D721Med (cell line): Measurements from ENCODE around the gene SCUBE1.

Experiments used
- DNase-seq: peaks from one replicate; pipeline ENCODE4 v3.0.0; 2011; ENCODE audit warnings: low spot score; ENCODE audit not compliant: insufficient read length
- FAIRE-seq: peaks from 2 replicates; lab custom pipeline; 2011; peaks lifted over from hg19 to GRCh38; lab: Jason Lieb, UNC
- CTCF ChIP-seq: IDR thresholded peaks from 2 replicates; pipeline ENCODE4 v1.5.1; 2012; ENCODE audit warnings: mild to moderate bottlenecking, control low read depth; ENCODE audit not compliant: insufficient read depth; ENCODE audit errors: missing control alignments

Gene SCUBE1

GRCh38 chr22:43302531-43303041 is 40.6 kb downstream of the SCUBE1 start:
- no peak for DNase-seq
- no peak for TF ChIP-seq CTCF
- FAIRE-seq = no peak

DNA sequence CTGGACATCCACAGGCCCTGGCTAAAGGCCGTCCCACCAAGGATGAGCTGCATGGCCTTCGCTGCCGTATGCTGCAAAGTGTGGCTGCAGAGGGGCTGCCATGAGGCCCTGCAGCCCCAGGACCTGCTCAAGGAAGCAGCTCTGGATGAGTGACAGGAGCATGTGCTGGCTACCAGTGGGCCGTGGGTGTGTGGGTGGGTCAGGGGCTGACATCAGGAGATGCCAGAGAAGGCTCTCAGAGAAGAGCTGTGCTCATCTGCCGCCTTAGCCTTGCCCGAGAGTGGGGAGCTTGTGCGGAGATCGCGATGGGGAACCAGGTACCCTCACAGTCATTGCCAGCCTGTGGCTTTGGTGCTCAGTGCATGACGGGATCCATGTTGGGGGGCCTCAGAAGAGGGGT is 41.3 kb downstream of the SCUBE1 start:
- FAIRE-seq (no peak), DNase-seq (no peak)
- TF ChIP-seq CTCF = no peak

DNA sequence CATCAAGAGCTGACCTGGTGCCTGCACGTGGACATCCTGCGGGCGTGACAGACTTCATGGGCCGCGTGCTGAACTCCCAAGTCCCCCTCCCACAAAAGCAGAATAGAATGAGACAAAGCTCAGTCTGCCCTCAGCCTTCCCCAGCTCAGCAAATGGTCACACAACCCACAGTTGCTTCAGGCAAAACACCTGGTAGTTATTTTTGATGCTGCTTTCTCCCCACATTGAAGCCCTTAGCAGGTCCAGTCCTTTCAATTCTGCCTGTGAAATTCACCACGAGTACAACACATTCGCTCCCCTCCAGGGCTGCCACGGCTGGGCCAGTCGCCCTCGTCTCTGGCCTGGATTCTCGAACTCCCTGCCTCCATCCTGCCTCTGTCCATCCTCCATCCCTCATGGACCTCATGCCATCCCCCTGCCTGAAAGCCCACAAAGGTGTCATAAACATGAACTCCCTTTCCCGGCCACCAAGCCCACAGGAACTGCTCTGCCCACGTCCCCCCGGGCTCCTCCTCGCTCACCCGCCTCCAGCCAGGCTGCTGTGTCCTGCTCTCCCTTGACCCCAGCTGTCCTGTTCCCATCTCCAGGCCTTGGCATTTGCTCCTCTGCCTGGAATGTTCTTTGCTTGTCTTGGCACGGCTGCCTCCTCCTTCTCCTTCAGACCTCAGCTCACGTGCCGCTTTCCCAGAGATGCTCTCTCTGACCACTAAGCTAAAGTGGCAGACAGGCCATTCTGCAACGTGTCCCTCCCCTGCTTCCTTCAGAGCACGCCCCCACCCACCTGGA is 42.1 kb downstream of the SCUBE1 start:
- no peak for TF ChIP-seq CTCF
- DNase-seq = no peak
- FAIRE-seq = no peak

DNA sequence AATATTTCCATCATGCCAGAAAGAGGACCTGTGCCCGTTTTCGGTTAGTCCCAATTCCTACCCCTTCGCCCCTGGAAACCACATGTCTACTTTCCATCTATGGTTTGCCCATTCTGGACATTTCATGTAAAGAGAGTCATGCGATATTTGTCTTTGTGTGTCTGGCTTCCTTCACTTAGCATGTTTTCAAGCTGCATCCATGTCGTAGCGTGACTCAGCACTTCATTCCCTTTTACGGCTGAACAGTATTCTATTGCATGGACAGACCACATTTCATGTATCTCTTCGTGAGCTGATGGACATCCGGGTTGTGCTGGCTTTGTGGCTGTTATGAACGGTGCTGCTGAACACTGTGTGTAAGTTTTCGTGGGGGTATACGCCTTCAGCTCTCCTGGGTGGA is 43.4 kb downstream of the SCUBE1 start:
- no peak for TF ChIP-seq CTCF
- DNase-seq (no peak), FAIRE-seq (no peak)

DNA sequence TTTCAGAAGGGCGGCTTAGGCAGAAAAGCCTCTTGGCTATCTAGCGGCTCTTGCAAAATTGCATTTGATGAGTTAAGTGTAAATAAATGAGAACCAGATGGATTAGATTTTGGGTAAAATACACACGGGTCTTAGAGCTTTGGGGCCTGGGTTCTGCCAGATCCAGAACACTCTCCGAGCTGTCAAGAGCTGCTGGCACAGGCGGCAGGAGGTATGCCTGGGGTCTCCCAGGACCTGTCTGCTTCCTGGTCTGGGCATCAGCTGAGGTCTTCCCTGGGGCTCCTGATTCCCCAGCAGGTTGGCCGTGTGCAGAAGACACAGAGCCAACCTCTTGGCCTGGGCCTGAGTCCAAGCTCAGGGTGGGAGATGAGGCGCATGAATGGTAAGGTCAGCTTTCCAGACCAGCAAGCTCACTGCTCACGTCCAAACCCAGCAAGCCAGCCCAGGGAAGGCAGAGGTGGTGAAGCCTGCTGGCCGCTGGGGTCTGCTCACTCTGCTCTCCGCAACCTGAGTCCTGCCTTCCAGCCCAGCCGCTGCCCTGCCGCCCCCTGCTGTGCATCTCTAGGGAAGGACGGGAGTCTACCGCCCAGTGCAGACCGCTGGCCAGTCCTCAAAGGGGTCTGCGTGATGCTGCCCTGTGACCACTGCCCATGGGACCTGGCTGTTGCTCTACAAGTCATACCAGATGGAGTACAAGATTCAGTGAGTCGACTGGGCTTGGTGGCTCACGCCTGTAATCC is 44.9 kb downstream of the SCUBE1 start:
- FAIRE-seq (no peak), DNase-seq (no peak)
- no peak for TF ChIP-seq CTCF

DNA sequence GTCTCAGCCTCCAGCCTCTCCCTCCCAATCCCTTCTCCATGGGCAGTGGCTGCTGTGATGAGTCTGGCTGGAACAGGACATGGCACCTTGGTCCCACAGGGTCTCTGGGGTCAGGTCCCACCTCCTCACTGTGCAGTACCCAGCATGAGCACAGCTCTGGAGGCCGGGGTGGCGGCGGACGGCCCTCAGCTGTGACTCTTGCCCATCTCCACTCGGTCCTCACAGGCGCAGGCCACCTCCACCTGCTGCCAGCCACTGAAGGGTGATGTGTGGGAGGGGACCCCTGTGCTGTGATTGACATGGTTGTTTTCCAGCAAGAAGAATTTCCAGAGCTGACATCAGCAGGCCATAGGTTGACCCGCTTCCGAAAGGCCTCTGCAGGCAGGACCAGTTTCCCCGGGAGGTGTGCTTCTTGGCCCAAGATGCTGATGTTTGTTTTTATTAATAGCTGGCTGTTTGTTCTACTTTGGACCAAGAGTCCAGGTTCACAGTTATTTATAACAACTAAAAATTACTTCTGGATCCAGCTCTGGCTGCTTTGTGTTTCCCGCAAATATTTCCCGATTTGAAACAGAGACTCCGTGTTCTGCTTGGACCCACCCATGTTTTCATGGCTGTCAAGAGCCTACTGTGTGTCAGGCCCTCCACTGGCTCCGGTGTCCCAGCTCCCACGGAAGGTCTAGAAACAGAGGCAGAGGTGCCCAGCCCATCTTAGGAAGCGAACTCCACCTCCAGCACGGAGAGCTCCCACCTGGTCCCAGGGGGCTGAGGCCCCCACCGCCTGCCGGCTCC is 45.7 kb downstream of the SCUBE1 start:
- no peak for TF ChIP-seq CTCF
- DNase-seq = no peak
- FAIRE-seq = no peak
